ENCODE data around the gene UBE2L6.

DNA sequence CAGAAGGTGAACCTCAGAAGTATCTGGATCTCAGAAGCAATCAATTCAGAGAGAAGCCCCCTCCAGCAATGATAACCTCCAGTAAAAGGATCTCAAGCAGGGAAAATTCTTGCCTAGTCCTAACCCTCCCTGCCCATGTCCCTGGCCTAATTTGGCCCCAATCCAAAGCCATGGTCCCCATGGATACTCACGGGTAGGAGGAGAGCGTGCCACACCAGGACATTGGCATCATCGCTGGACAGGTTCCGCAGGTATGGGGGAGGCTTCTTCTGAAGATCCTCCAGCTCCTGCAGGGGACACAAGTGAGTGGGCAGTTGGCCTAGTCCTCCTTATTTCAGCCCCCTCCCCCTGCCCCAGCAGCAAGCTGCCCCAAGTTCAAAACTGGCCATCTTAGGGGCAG, 7.3 kb downstream of the UBE2L6 start:
- TF ChIP-seq, protein P1, sequence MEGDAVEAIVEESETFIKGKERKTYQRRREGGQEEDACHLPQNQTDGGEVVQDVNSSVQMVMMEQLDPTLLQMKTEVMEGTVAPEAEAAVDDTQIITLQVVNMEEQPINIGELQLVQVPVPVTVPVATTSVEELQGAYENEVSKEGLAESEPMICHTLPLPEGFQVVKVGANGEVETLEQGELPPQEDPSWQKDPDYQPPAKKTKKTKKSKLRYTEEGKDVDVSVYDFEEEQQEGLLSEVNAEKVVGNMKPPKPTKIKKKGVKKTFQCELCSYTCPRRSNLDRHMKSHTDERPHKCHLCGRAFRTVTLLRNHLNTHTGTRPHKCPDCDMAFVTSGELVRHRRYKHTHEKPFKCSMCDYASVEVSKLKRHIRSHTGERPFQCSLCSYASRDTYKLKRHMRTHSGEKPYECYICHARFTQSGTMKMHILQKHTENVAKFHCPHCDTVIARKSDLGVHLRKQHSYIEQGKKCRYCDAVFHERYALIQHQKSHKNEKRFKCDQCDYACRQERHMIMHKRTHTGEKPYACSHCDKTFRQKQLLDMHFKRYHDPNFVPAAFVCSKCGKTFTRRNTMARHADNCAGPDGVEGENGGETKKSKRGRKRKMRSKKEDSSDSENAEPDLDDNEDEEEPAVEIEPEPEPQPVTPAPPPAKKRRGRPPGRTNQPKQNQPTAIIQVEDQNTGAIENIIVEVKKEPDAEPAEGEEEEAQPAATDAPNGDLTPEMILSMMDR (IDR thresholded peaks at IDR 0.05) = no peak
- no peak for TF ChIP-seq POLR2A (IDR thresholded peaks at IDR 0.05)
